NCI-H510A treated with DMSO at 0.1 percent for 48 hours (cell line): ENCODE results near the gene GSK3A.

ENCODE experiments used
- DNase-seq: peaks from one replicate; lab custom pipeline; 2025; lab: John Stamatoyannopoulos, UW

The GSK3A gene

GRCh38 chr19:42199440-42200115 is 42.8 kb downstream of the GSK3A start:
- DNase-seq = no peak

- no peak for DNase-seq
Observed at GRCh38 chr19:42198676-42199439, 43.5 kb downstream of the GSK3A start.

- DNase-seq = no peak
Observed at GRCh38 chr19:42197375-42197817, 45.0 kb downstream of the GSK3A start.

GRCh38 chr19:42196011-42197001 is 46.1 kb downstream of the GSK3A start:
- no peak for DNase-seq

- DNase-seq = no peak
Observed at GRCh38 chr19:42193706-42194105, 48.7 kb downstream of the GSK3A start.

GRCh38 chr19:42193294-42193693 is 49.1 kb downstream of the GSK3A start:
- DNase-seq = no peak

- peak; percentile 91 for DNase-seq
Observed at GRCh38 chr19:42191855-42192254, 50.5 kb downstream of the GSK3A start.

GRCh38 chr19:42191330-42191729 is 51.1 kb downstream of the GSK3A start:
- no peak for DNase-seq

- DNase-seq = no peak
Observed at GRCh38 chr19:42189133-42189532, 53.3 kb downstream of the GSK3A start.

GRCh38 chr19:42188665-42189064 is 53.7 kb downstream of the GSK3A start:
- no peak for DNase-seq

GRCh38 chr19:42185277-42185676 is 57.1 kb downstream of the GSK3A start:
- DNase-seq = peak; percentile 8

- peak; percentile 54 for DNase-seq
Observed at GRCh38 chr19:42184401-42184861, 58.0 kb downstream of the GSK3A start.
